GM21825 (cell line): Measurements from ENCODE around the gene JMJD1C.

Experiments
- ATAC-seq: cut with Tn5 transposase; IDR thresholded peaks from one replicate; pipeline ENCODE4 v1.9.1; 2021; ENCODE audit warnings: mild to moderate bottlenecking, moderate library complexity; ENCODE audit not compliant: unreplicated experiment

The JMJD1C gene

GRCh38 chr10:63437116-63437949 is 28.4 kb downstream of the JMJD1C start:
- ATAC-seq = no peak

- no peak for ATAC-seq
Observed at GRCh38 chr10:63436225-63436624, 29.6 kb downstream of the JMJD1C start.

GRCh38 chr10:63434866-63435854 is 30.6 kb downstream of the JMJD1C start:
- no peak for ATAC-seq

GRCh38 chr10:63431962-63432797 is 33.6 kb downstream of the JMJD1C start:
- peak; percentile 59 for ATAC-seq

- ATAC-seq = no peak
Observed at GRCh38 chr10:63430999-63431356, 34.8 kb downstream of the JMJD1C start.

GRCh38 chr10:63430091-63430998 is 35.4 kb downstream of the JMJD1C start:
- no peak for ATAC-seq

- no peak for ATAC-seq
Observed at GRCh38 chr10:63429281-63429680, 36.5 kb downstream of the JMJD1C start.

GRCh38 chr10:63427013-63427412 is 38.8 kb downstream of the JMJD1C start:
- ATAC-seq = no peak

GRCh38 chr10:63425512-63425911 is 40.3 kb downstream of the JMJD1C start:
- no peak for ATAC-seq

GRCh38 chr10:63424576-63424975 is 41.2 kb downstream of the JMJD1C start:
- ATAC-seq = no peak

GRCh38 chr10:63423494-63423893 is 42.3 kb downstream of the JMJD1C start:
- no peak for ATAC-seq

- ATAC-seq = peak; percentile 97
Observed at GRCh38 chr10:63421591-63421990, 44.2 kb downstream of the JMJD1C start.

GRCh38 chr10:63416376-63416775 is 49.4 kb downstream of the JMJD1C start:
- ATAC-seq = no peak

- ATAC-seq = no peak
Observed at GRCh38 chr10:63415640-63416244, 50.0 kb downstream of the JMJD1C start.

GRCh38 chr10:63414481-63415260 is 51.1 kb downstream of the JMJD1C start:
- ATAC-seq = no peak

GRCh38 chr10:63413429-63413828 is 52.3 kb downstream of the JMJD1C start:
- ATAC-seq = no peak

GRCh38 chr10:63412304-63412703 is 53.5 kb downstream of the JMJD1C start:
- no peak for ATAC-seq

- ATAC-seq = no peak
Observed at GRCh38 chr10:63410633-63411032, 55.1 kb downstream of the JMJD1C start.
